OCI-LY7 (cell line): Measurements from ENCODE around the gene WDR86. TPM values are rescaled to one million over a fixed set of nuclear protein-coding genes. Genes with fewer than 3 reads are reported as not detected.

Source experiments
- BruUV-seq: library from RNA; stranded (reverse); fragments of 400-500 nt; replicated peaks from 2 replicates; lab custom pipeline; 2021; lab: Mats Ljungman, UMichigan
- CTCF ChIA-PET: fragments of 300-600 bp; sonication (Branson Sonifier 250); formaldehyde crosslinking; loops from one replicate; lab custom pipeline; 2022; ENCODE audit warnings: antibody characterized with exemption; ENCODE audit not compliant: unreplicated experiment; lab: Charles Lee
- POLR2A ChIA-PET: fragments of 300-600 bp; sonication (Branson Sonifier 250); formaldehyde crosslinking; loops from one replicate; lab custom pipeline; 2022; ENCODE audit warnings: antibody characterized with exemption; lab: Charles Lee
- DNase-seq: peaks from one replicate; pipeline ENCODE4 v3.0.0-alpha.2; 2015; ENCODE audit warnings: low spot score
- H2AFZ ChIP-seq: fragments of 200-600 bp; sonication (generic), shearing (Covaris generic); 2 replicates; pipeline ENCODE4 v1.6.1; 2014; ENCODE audit warnings: mild to moderate bottlenecking, antibody characterized with exemption, low read length, moderate library complexity
- H3K27ac ChIP-seq: fragments of 200-600 bp; sonication (generic); 2 replicates; pipeline ENCODE4 v1.5.1; 2014; ENCODE audit warnings: mixed run types, low read depth, mild to moderate bottlenecking, moderate library complexity, low read length, inconsistent platforms; ENCODE audit not compliant: poor library complexity, severe bottlenecking
- H3K36me3 ChIP-seq: fragments of 200-600 bp; sonication (generic); 2 replicates; pipeline ENCODE4 v1.6.1; 2014; ENCODE audit warnings: mild to moderate bottlenecking, antibody characterized with exemption, low read length, moderate library complexity, mixed read lengths; ENCODE audit not compliant: insufficient read depth
- H3K4me1 ChIP-seq: fragments of 200-600 bp; sonication (generic); 2 replicates; pipeline ENCODE4 v1.5.1; 2014; ENCODE audit warnings: mild to moderate bottlenecking, low read length; ENCODE audit not compliant: insufficient read depth, poor library complexity, severe bottlenecking
- H3K4me2 ChIP-seq: fragments of 200-600 bp; sonication (generic); 2 replicates; pipeline ENCODE4 v1.6.1; 2014; ENCODE audit warnings: mild to moderate bottlenecking, low read length
- H3K4me3 ChIP-seq: fragments of 200-600 bp; sonication (generic); 2 replicates; pipeline ENCODE4 v1.5.1; 2014; ENCODE audit warnings: mild to moderate bottlenecking, low read depth, low read length; ENCODE audit not compliant: poor library complexity, severe bottlenecking
- H3K79me2 ChIP-seq: fragments of 200-600 bp; sonication (generic); 2 replicates; pipeline ENCODE4 v1.6.1; 2016; ENCODE audit warnings: low read depth, mild to moderate bottlenecking, low read length, moderate library complexity, mixed read lengths; ENCODE audit not compliant: insufficient read depth
- H3K9me2 ChIP-seq: fragments of 200-600 bp; sonication (generic); 2 replicates; pipeline ENCODE4 v1.6.1; 2016; ENCODE audit warnings: mild to moderate bottlenecking, low read length, mixed read lengths; ENCODE audit not compliant: insufficient read depth
- H3K9me3 ChIP-seq: fragments of 200-600 bp; sonication (generic); 2 replicates; pipeline ENCODE4 v1.6.1; 2014; ENCODE audit warnings: mild to moderate bottlenecking, mixed run types, low read length, mixed read lengths
- H4K20me1 ChIP-seq: fragments of 200-600 bp; sonication (generic); 2 replicates; pipeline ENCODE4 v1.6.1; 2014; ENCODE audit warnings: mild to moderate bottlenecking, antibody characterized with exemption, low read length, moderate library complexity, mixed read lengths; ENCODE audit not compliant: insufficient read depth
- CTCF ChIP-seq: fragments of 200-600 bp; sonication (generic); conservative IDR thresholded peaks from 2 replicates; pipeline ENCODE4 v1.5.1; 2014; ENCODE audit warnings: mild to moderate bottlenecking, antibody characterized with exemption, low read length, moderate library complexity, mixed read lengths
- EZH2phosphoT487 ChIP-seq: fragments of 200-600 bp; sonication (generic); IDR thresholded peaks from 2 replicates; pipeline ENCODE4 v1.6.1; 2018; ENCODE audit warnings: low read depth, borderline replicate concordance, mild to moderate bottlenecking, mixed run types, antibody characterized with exemption, low read length, moderate library complexity, mixed read lengths
- intact Hi-C: fragments of 100-400 bp; cut with micrococcal nuclease; formaldehyde crosslinking; loops from one replicate; pipeline ENCODE4 v1.10.0; 2022; ENCODE audit not compliant: unreplicated experiment
- total RNA-seq, 2 experiments: library from RNA; depleted of rRNA in 1 of 2; stranded (reverse); fragments of >200 nt in 1 of 2; shearing (Covaris generic) in 1 of 2; gene quantifications; 2 replicates each; pipeline ENCODE4 v1.2.3, GENCODE V29; 2014 to 2022

The WDR86 gene
- total RNA-seq, 2 experiments from 2014 or later, result 0.44 to 0.51 TPM

DNA sequence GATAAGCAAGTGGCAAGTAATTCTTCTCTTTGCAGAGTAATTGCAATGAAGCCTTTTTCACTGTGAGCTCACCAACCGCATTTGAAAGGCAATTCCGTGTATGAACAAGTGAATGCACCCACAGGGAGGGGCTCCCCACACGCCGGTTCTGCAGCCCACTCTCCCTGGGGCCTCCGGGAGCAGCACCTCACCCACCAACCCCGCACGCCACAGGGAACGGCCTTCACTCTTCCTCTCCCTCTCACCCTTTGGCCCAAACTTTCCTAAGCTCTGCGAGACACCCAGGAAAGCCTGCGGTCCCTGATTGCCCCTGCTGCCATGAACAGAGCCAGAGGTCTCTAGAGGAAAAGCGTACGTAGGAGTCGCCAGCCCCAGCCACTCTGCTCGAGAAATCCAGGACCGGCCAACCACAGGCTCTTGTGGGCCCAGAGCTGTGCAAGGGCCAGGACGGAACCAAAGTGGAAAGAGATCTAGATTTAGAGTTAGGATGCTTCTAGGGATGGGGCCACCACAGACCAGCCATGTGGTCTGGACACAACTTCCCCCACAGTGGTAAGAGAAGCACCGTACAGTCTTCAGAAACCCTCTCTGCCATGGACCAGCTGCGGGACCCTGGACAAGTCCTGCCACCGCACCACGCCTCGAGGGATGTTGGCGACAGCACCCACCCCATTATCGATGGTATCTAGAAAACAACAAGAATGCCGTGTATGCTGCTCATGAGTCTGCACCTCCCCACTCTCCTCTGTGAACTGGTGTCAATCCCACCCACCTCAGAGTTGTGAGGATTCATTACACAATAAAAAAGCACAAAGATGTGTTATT lies 3.6 kb downstream of the WDR86 start:
- no peaks in the 10 kb centered on the region for H3K9me2 ChIP-seq
- H3K79me2 ChIP-seq, result no peaks in the 10 kb centered on the region
- H3K36me3 ChIP-seq, result no peaks in the 10 kb centered on the region
- ChIA-PET POLR2A (no interaction called here), CTCF (no interaction called here)
- H3K9me3 ChIP-seq, result no peaks in the 10 kb centered on the region
- no peak overlapping the region for H3K4me2 ChIP-seq
- BruUV-seq, result no TSS peak
- intact Hi-C loops, result no loop called here
- H3K27ac ChIP-seq, result no peak overlapping the region
- H2AFZ ChIP-seq, result no peak overlapping the region
- H4K20me1 ChIP-seq, result no peaks in the 10 kb centered on the region
- no peak overlapping the region for H3K4me3 ChIP-seq
- no peak for DNase-seq
- TF ChIP-seq EZH2phosphoT487, result no peak
- no peak for TF ChIP-seq CTCF
- peaks cover 3% of the 10 kb centered on the region for H3K4me1 ChIP-seq

GRCh38 chr7:151405588-151405987 lies 4.2 kb downstream of the WDR86 start:
- ChIA-PET CTCF (no interaction called here), POLR2A (no interaction called here)
- intact Hi-C loops, result no loop called here
- H3K4me2 ChIP-seq, result no peak overlapping the region
- H3K9me2 ChIP-seq, result no peaks in the 10 kb centered on the region
- no peaks in the 10 kb centered on the region for H3K9me3 ChIP-seq
- no peak overlapping the region for H3K4me3 ChIP-seq
- no peaks in the 10 kb centered on the region for H3K36me3 ChIP-seq
- no TSS peak for BruUV-seq
- no peak for DNase-seq
- H2AFZ ChIP-seq, result no peak overlapping the region
- TF ChIP-seq EZH2phosphoT487 (no peak), CTCF (no peak)
- no peak overlapping the region for H3K27ac ChIP-seq
- H3K4me1 ChIP-seq, result peaks cover 10% of the 10 kb centered on the region
- no peaks in the 10 kb centered on the region for H3K79me2 ChIP-seq
- H4K20me1 ChIP-seq, result no peaks in the 10 kb centered on the region

- DNase-seq, result no peak
- Histone ChIP-seq H3K4me3 (no peak overlapping the region), H4K20me1 (no peaks in the 10 kb centered on the region), H3K4me1 (peaks cover 15% of the 10 kb centered on the region), H2AFZ (no peak overlapping the region), H3K9me3 (no peaks in the 10 kb centered on the region), H3K79me2 (no peaks in the 10 kb centered on the region), H3K36me3 (no peaks in the 10 kb centered on the region), H3K27ac (no peak overlapping the region), H3K4me2 (no peak overlapping the region), H3K9me2 (no peaks in the 10 kb centered on the region)
- no peak for TF ChIP-seq EZH2phosphoT487
- TF ChIP-seq CTCF, result no peak
- BruUV-seq, result no TSS peak
- ChIA-PET POLR2A (no interaction called here), CTCF (no interaction called here)
- intact Hi-C loops, result no loop called here
These were observed 4.8 kb downstream of the WDR86 start for GRCh38 chr7:151405056-151405455.
